Osteocyte (in vitro differentiated cells): ENCODE data around the gene PNMA8A. TPM values are rescaled to one million over a fixed set of nuclear protein-coding genes. Genes with fewer than 3 reads are reported as not detected.
"Not testable (repeated sequence)": the region's sequence is repeated elsewhere in the genome, so short reads cannot be mapped to it uniquely, and the experiment has no call there.

Experiments
- DNase-seq: peaks from one replicate; pipeline ENCODE4 v3.0.0; 2021; ENCODE audit warnings: mixed read lengths; ENCODE audit not compliant: unreplicated experiment; ENCODE audit errors: extremely low spot score
- H3K27ac Mint-ChIP-seq: one replicate; pipeline ENCODE4 v1.8.0; 2021; ENCODE audit warnings: mild to moderate bottlenecking, mixed read lengths; ENCODE audit not compliant: unreplicated experiment
- H3K27me3 Mint-ChIP-seq: one replicate; pipeline ENCODE4 v1.8.0; 2021; ENCODE audit warnings: mixed read lengths; ENCODE audit not compliant: unreplicated experiment
- H3K36me3 Mint-ChIP-seq: one replicate; pipeline ENCODE4 v1.8.0; 2021; ENCODE audit warnings: mixed read lengths; ENCODE audit not compliant: unreplicated experiment
- H3K4me1 Mint-ChIP-seq: one replicate; pipeline ENCODE4 v1.8.0; 2021; ENCODE audit warnings: mixed read lengths; ENCODE audit not compliant: unreplicated experiment
- H3K4me3 Mint-ChIP-seq: one replicate; pipeline ENCODE4 v1.8.0; 2021; ENCODE audit warnings: mild to moderate bottlenecking, moderate library complexity, mixed read lengths; ENCODE audit not compliant: unreplicated experiment
- H3K9me3 Mint-ChIP-seq: one replicate; pipeline ENCODE4 v1.8.0; 2021; ENCODE audit warnings: mixed read lengths; ENCODE audit not compliant: unreplicated experiment
- CTCF ChIP-seq: fragments of 200-600 bp; sonication (generic); IDR thresholded peaks from 2 replicates; pipeline ENCODE4 v1.5.0; 2021; ENCODE audit warnings: antibody characterized with exemption, mild to moderate bottlenecking, moderate library complexity
- total RNA-seq: library from RNA; stranded (reverse); gene quantifications from 2 replicates; pipeline ENCODE4 v1.2.1, GENCODE V29; 2021

The PNMA8A gene
- total RNA-seq, 1 donor from 2014 or later, result 10.3 TPM

DNA sequence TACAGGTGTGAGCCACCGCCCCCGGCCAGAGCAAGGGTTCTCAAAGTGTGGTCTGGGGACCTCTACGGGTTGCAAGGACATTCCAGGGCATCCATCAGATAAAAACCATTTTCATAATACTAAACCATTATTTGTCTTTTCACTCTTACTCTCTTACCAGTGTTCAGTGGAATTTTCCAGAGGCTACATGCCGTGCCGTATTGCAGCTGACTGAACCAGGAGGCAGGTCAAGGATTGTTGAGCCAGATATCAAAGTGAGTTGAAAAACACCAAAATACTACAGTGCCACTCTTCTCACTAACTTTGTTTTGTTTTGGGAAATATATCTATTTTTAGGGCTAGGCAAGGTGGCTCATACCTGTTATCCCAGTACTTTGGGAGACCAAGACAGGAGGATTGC lies 31.5 kb upstream of the PNMA8A start:
- no peak for DNase-seq
- Mint-ChIP-seq H3K27me3 (peaks cover 15% of the 10 kb centered on the region), H3K4me3 (no peak overlapping the region), H3K36me3 (peaks cover 1% of the 10 kb centered on the region), H3K4me1 (no peaks in the 10 kb centered on the region), H3K9me3 (no peaks in the 10 kb centered on the region), H3K27ac (no peak overlapping the region)
- no peak for TF ChIP-seq CTCF

DNA sequence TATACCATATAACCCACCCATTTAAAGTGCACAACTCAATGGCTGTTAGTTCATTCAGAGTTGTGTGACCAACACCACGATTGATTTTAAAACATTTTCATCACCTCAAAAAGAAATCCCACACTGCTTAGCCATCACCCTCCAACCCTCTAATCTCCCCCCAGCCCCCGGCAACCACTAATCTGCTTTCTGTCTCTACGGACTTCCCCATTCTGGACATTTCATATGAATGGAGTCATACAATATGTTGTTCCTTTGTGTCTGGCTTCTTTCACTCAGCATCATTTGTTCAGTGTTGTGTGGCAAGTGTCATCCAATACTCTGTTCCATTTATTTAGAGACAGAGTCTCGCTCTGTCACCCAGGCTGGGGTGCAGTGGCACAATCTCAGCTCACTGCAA lies 28.3 kb upstream of the PNMA8A start:
- Mint-ChIP-seq H3K4me1 (peaks cover 1% of the 10 kb centered on the region), H3K36me3 (peaks cover 2% of the 10 kb centered on the region), H3K27me3 (peaks cover 5% of the 10 kb centered on the region), H3K4me3 (no peak overlapping the region), H3K9me3 (no peaks in the 10 kb centered on the region), H3K27ac (no peak overlapping the region)
- no peak for TF ChIP-seq CTCF
- no peak for DNase-seq

DNA sequence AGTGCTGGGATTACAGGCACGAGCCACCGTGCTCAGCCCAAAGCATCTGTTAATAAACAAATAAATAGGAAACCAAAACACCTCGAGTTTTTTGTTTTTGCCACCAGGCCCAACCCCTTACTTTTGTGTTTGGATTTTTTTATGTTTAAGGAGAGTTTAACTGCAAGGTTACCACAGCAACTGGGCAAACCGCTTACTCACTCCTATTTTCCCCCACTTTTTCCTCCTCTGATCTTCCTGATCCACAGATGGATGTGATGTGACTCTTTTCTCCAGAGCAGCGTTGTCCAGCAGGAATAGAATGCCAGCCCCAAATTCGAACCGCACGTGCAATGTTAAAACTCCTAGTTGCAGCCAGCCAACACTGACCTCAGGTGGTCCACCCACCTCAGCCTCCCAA lies 26.4 kb upstream of the PNMA8A start:
- Mint-ChIP-seq H3K4me1 (peaks cover 1% of the 10 kb centered on the region), H3K27me3 (peaks cover 5% of the 10 kb centered on the region), H3K36me3 (peaks cover 4% of the 10 kb centered on the region), H3K9me3 (no peaks in the 10 kb centered on the region), H3K4me3 (no peak overlapping the region), H3K27ac (no peak overlapping the region)
- no peak for TF ChIP-seq CTCF
- no peak for DNase-seq

DNA sequence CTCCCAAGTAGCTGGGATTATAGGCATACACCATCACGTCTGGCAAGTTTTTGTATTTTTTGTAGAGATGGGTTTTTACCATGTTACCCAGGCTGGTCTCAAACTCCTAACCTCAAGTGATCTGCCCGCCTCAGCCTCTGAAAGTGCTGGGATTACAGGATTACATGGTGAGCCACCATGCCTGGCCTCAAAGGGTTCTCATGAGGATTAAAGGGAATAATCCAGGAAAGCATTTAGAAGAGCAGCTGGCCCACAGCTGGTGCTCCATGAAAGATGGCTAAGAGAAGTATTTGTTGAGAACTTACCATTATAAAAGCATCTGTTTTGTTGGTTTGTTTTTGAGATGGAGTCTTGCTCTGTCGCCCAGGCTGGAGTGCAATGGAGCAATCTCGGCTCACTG lies 25.5 kb upstream of the PNMA8A start:
- not testable (repeated sequence) for DNase-seq, H3K4me1 Mint-ChIP-seq, H3K27ac Mint-ChIP-seq, H3K27me3 Mint-ChIP-seq, H3K4me3 Mint-ChIP-seq, H3K36me3 Mint-ChIP-seq, H3K9me3 Mint-ChIP-seq

- peaks cover 1% of the 10 kb centered on the region for H3K4me1 Mint-ChIP-seq
- no peak overlapping the region for H3K27ac Mint-ChIP-seq
- no peak for DNase-seq
- no peak for TF ChIP-seq CTCF
- H3K4me3 Mint-ChIP-seq, result no peak overlapping the region
- peaks cover 4% of the 10 kb centered on the region for H3K36me3 Mint-ChIP-seq
- peaks cover 5% of the 10 kb centered on the region for H3K27me3 Mint-ChIP-seq
- no peaks in the 10 kb centered on the region for H3K9me3 Mint-ChIP-seq
These were observed 24.9 kb upstream of the PNMA8A start for GRCh38 chr19:46496304-46496703.

- peaks cover 4% of the 10 kb centered on the region for H3K27me3 Mint-ChIP-seq
- peaks cover 4% of the 10 kb centered on the region for H3K36me3 Mint-ChIP-seq
- TF ChIP-seq CTCF, result no peak
- no peaks in the 10 kb centered on the region for H3K9me3 Mint-ChIP-seq
- peak; percentile 89 for DNase-seq
- peak within 1 kb of the TSS; percentile 69 for H3K4me3 Mint-ChIP-seq
- peaks cover 1% of the 10 kb centered on the region for H3K4me1 Mint-ChIP-seq
- no peak within 1 kb of the TSS for H3K27ac Mint-ChIP-seq
These were observed 24.4 kb upstream of the PNMA8A start, which contains the start of gene PNMA8B for GRCh38 chr19:46495786-46496099. Gene PNMA8B, minus strand, starts transcription at chr19:46495867. Its CDS starts 402 bp downstream, at chr19:46495465.
